Glutamatergic neuron (in vitro differentiated cells): ENCODE measurements around the gene ZAR1. TPM values are rescaled to one million over a fixed set of nuclear protein-coding genes. Genes with fewer than 3 reads are reported as not detected.

Experiments used
- DNase-seq: peaks from one replicate; pipeline ENCODE4 v3.0.0; 2022
- H3K27ac Mint-ChIP-seq: one replicate; pipeline ENCODE4 v1.8.0; 2020; ENCODE audit warnings: mild to moderate bottlenecking, mixed read lengths, inconsistent platforms; ENCODE audit not compliant: unreplicated experiment
- H3K27me3 Mint-ChIP-seq: one replicate; pipeline ENCODE4 v1.8.0; 2020; ENCODE audit warnings: mild to moderate bottlenecking, moderate library complexity, mixed read lengths, inconsistent platforms; ENCODE audit not compliant: unreplicated experiment
- H3K36me3 Mint-ChIP-seq: one replicate; pipeline ENCODE4 v1.8.0; 2020; ENCODE audit warnings: mild to moderate bottlenecking, mixed read lengths, inconsistent platforms; ENCODE audit not compliant: unreplicated experiment
- H3K4me1 Mint-ChIP-seq: one replicate; pipeline ENCODE4 v1.8.0; 2020; ENCODE audit warnings: mild to moderate bottlenecking, low read depth, mixed read lengths, inconsistent platforms; ENCODE audit not compliant: unreplicated experiment
- H3K4me3 Mint-ChIP-seq: one replicate; pipeline ENCODE4 v1.8.0; 2020; ENCODE audit warnings: mild to moderate bottlenecking, mixed read lengths, inconsistent platforms; ENCODE audit not compliant: unreplicated experiment
- H3K9me3 Mint-ChIP-seq: one replicate; pipeline ENCODE4 v1.8.0; 2020; ENCODE audit warnings: mild to moderate bottlenecking, moderate library complexity, mixed read lengths, inconsistent platforms; ENCODE audit not compliant: unreplicated experiment
- total RNA-seq: library from RNA; stranded (reverse); fragmentation: NEBNext Ultra II Directional; extraction: Animal tissue kit (Norgen Biotek cat#: 25700); gene quantifications from one replicate; pipeline ENCODE4 v1.2.1, GENCODE V29; 2021; ENCODE audit not compliant: unreplicated experiment
- TF ChIP-seq, protein P1 (sequence below): fragments of 200-600 bp; sonication (generic); IDR thresholded peaks from one replicate; pipeline ENCODE4 v1.5.0; 2021; ENCODE audit not compliant: partially characterized antibody, unreplicated experiment

ZAR1 gene
- total RNA-seq, 1 donor from 2014 or later: 0.49 TPM

DNA sequence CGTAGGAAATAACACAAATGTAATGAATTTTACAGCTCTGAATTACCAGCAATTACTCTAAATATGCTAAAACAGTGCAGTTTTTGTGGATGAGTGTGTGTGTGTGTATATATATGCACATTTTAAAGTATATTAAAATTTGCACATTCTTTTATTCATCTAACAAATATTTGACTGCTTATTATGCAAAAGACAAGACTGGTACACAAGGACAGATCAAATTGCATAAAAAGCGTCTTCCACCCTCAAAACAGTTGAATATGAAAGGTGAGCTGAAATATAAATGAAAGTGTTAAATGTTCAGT is 13.9 kb downstream of the ZAR1 start:
- no peak for DNase-seq
- H3K27me3 Mint-ChIP-seq: peaks cover 3% of the 10 kb centered on the region
- H3K4me3 Mint-ChIP-seq: no peak overlapping the region
- no peaks in the 10 kb centered on the region for H3K36me3 Mint-ChIP-seq
- H3K27ac Mint-ChIP-seq: no peak overlapping the region
- H3K4me1 Mint-ChIP-seq: no peaks in the 10 kb centered on the region
- TF ChIP-seq, protein P1, sequence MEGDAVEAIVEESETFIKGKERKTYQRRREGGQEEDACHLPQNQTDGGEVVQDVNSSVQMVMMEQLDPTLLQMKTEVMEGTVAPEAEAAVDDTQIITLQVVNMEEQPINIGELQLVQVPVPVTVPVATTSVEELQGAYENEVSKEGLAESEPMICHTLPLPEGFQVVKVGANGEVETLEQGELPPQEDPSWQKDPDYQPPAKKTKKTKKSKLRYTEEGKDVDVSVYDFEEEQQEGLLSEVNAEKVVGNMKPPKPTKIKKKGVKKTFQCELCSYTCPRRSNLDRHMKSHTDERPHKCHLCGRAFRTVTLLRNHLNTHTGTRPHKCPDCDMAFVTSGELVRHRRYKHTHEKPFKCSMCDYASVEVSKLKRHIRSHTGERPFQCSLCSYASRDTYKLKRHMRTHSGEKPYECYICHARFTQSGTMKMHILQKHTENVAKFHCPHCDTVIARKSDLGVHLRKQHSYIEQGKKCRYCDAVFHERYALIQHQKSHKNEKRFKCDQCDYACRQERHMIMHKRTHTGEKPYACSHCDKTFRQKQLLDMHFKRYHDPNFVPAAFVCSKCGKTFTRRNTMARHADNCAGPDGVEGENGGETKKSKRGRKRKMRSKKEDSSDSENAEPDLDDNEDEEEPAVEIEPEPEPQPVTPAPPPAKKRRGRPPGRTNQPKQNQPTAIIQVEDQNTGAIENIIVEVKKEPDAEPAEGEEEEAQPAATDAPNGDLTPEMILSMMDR: no peak
- H3K9me3 Mint-ChIP-seq: no peaks in the 10 kb centered on the region

DNA sequence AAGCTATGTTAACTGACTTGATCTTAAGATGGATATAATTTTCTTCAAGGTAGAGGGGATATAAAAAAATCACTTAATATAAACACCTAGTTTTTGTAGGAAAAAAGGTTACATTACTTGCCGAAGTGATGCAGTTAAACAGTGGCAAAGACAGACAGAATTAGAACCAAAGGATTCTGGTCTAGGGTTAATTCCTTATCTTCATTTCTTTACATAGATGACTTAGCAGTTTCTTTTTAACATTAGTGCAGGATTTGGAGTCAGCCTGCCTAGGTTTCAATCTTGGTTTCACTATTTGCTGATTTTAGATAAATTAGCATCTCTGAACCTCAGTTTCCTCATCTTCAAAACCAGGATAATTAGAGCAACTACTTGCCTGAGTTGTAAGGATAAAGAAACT is 14.3 kb downstream of the ZAR1 start:
- H3K4me1 Mint-ChIP-seq: no peaks in the 10 kb centered on the region
- no peaks in the 10 kb centered on the region for H3K36me3 Mint-ChIP-seq
- no peak overlapping the region for H3K4me3 Mint-ChIP-seq
- peaks cover 3% of the 10 kb centered on the region for H3K27me3 Mint-ChIP-seq
- TF ChIP-seq, protein P1: no peak
- no peaks in the 10 kb centered on the region for H3K9me3 Mint-ChIP-seq
- no peak for DNase-seq
- no peak overlapping the region for H3K27ac Mint-ChIP-seq

DNA sequence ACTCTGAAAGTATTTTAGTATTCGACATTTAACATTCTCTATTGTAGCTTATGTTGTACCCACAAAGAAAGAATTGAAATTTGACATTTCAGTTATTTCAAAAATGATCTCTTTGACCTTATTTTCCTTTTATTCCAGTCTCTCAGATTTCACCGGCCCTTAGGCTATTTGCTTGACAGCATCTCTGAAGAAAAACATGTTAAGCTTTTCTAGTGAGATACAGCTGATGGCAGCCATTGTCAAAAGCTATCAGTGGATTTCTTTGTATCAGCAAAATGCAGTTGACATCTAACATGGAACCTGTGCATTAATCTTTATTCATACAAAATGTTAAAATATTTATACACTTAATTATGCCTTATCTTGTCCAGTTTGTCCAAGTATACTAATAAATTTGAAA is 16.7 kb downstream of the ZAR1 start:
- no peaks in the 10 kb centered on the region for H3K36me3 Mint-ChIP-seq
- peaks cover 3% of the 10 kb centered on the region for H3K27me3 Mint-ChIP-seq

DNA sequence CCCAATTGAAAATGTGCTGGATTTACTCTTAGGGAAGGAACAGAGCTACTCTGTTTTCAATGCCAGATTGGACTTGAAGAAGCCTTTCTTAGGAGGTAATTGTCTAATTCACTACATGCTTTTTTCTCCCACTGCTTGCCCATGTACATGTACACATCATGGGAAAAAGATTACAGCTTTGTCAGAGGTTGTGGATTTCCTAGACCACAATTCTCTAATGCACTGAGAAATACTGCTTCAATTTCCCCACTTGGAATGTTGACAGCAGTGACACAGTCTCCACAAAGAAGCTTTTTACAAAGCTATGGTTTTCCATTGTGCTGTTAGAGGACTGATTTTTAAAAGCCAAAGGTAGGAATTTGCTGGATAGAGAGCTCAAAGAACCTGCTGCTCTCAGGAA is 19.5 kb downstream of the ZAR1 start:
- H3K4me3 Mint-ChIP-seq: no peak overlapping the region
- H3K9me3 Mint-ChIP-seq: peaks cover 2% of the 10 kb centered on the region
- H3K27ac Mint-ChIP-seq: no peak overlapping the region

More for the DNA sequence above, 16.7 kb downstream of the ZAR1 start:
- DNase-seq: no peak
- Mint-ChIP-seq H3K4me3 (no peak overlapping the region), H3K9me3 (peaks cover 2% of the 10 kb centered on the region), H3K27ac (no peak overlapping the region), H3K4me1 (no peaks in the 10 kb centered on the region)
- TF ChIP-seq, protein P1: no peak

DNA sequence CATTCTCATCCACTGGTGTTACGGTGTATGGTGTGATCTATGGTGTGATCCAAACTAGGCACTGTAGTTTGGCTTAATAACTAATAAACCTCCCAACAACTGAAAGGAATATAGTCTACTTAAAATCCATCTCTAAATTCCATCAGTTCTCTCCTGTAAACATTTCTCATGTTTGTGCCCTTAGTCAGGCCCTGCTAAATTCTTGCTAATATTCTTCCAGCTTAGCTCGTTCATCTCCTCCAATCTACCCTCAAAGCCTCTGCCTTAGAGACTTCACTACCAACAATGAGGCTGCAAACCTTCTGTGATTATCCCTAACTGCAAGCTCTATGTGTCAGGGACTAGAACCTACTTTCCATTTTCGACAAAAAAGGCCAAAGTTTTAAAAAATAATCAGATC is 28.1 kb downstream of the ZAR1 start:
- no peak for DNase-seq
- H3K4me3 Mint-ChIP-seq: no peak overlapping the region
- no peaks in the 10 kb centered on the region for H3K9me3 Mint-ChIP-seq
- H3K4me1 Mint-ChIP-seq: no peaks in the 10 kb centered on the region
- TF ChIP-seq, protein P1: no peak
- H3K36me3 Mint-ChIP-seq: peaks cover 8% of the 10 kb centered on the region
- H3K27me3 Mint-ChIP-seq: no peaks in the 10 kb centered on the region
- no peak overlapping the region for H3K27ac Mint-ChIP-seq

More for the DNA sequence above, 19.5 kb downstream of the ZAR1 start:
- Mint-ChIP-seq H3K4me1 (no peaks in the 10 kb centered on the region), H3K27me3 (peaks cover 3% of the 10 kb centered on the region), H3K36me3 (peaks cover 6% of the 10 kb centered on the region)
- no peak for DNase-seq
- TF ChIP-seq, protein P1: no peak
